ENCODE data around the gene TCF25. TPM values are rescaled to one million over a fixed set of nuclear protein-coding genes. Genes with fewer than 3 reads are reported as not detected.
"Not testable (repeated sequence)": the region's sequence is repeated elsewhere in the genome, so short reads cannot be mapped to it uniquely, and the experiment has no call there.

TCF25 gene
- total RNA-seq, 4 donors from 2014 or later: 79.7 to 124 (median 101) TPM

DNA sequence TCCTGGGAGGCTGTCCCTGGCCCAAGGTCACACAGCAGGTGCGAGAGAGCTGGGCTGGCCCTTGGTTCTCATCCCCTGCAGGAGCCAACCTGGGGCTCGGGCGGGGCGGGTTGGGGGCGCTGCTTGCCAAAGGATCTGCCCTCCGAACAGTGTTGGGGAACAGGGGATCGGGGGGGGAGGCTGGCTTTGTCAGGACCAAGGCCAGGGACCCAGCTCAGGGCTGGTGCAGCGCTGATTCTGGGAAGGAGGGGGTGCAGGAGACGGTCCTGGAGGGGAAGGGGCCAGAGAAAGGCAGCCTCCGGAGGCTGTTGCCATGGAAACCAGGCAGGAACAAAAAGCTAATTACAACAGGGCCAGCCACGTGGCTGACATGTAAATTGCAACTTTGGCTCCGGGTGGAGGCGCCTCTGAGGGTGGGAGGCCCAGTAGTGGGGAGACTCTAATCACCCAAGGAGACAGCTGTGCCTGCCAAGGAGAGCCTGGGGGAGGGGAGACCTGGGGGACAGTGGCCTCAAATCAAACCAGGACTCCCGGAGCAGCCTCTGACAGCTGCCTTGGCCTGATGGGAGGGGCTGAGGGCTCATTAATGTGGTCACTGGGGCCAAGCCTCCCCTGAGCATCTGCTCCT is 51.0 kb downstream of the TCF25 start:
- TF ChIP-seq POLR2A (IDR thresholded peaks at IDR 0.05): no peak
- no peaks in the 10 kb centered on the region for H3K36me3 ChIP-seq
- H3K4me1 ChIP-seq: peaks cover 42 to 66% (median 47%) of the 10 kb centered on the region in 3 donors
- peaks cover 0 to 93% (median 4%) of the 10 kb centered on the region in 4 donors for H3K27me3 ChIP-seq
- intact Hi-C loops (cut with DNase I): no loop called here
- peak overlapping the region in 2 of 4 donors; percentile 56 to 80 for H3K4me3 ChIP-seq
- no peak for DNase-seq
- no peaks in the 10 kb centered on the region for H3K9me3 ChIP-seq
- H3K27ac ChIP-seq: no peak overlapping the region
- whole genome bisulfite sequencing, 2 donors: 3 to 7% methylated on average over 9 to 11 of the region's 14 CpGs

DNA sequence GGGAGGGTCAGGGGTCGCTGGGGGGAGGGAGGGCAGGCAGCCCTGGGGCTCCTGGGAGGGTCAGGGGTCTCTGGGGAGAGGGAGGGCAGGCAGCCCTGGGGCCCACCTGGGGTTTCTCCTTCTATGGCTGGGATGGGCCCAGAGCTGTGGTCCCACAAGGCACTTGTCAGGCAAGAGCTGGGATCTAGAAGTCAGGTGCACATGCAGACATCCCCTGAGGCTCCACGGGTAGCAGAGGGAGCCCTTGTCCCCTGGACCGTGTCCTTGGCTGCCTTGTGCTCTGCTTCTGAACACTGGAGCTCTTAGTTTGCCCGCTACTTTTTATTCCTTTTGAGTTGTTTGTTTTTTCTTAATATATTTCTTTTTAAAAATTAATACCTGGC is 51.5 kb downstream of the TCF25 start:
- Histone ChIP-seq H3K4me3 (no peak overlapping the region), H3K36me3 (no peaks in the 10 kb centered on the region), H3K9me3 (no peaks in the 10 kb centered on the region), H3K27ac (no peak overlapping the region), H3K27me3 (peaks cover 0 to 88% (median 4%) of the 10 kb centered on the region in 4 donors), H3K4me1 (peaks cover 42 to 64% (median 47%) of the 10 kb centered on the region in 3 donors)
- TF ChIP-seq POLR2A (IDR thresholded peaks at IDR 0.05): no peak
- TF ChIP-seq, protein P1, sequence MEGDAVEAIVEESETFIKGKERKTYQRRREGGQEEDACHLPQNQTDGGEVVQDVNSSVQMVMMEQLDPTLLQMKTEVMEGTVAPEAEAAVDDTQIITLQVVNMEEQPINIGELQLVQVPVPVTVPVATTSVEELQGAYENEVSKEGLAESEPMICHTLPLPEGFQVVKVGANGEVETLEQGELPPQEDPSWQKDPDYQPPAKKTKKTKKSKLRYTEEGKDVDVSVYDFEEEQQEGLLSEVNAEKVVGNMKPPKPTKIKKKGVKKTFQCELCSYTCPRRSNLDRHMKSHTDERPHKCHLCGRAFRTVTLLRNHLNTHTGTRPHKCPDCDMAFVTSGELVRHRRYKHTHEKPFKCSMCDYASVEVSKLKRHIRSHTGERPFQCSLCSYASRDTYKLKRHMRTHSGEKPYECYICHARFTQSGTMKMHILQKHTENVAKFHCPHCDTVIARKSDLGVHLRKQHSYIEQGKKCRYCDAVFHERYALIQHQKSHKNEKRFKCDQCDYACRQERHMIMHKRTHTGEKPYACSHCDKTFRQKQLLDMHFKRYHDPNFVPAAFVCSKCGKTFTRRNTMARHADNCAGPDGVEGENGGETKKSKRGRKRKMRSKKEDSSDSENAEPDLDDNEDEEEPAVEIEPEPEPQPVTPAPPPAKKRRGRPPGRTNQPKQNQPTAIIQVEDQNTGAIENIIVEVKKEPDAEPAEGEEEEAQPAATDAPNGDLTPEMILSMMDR (IDR thresholded peaks at IDR 0.05): no peak
- intact Hi-C loops (cut with DNase I): no loop called here
- no peak for DNase-seq
- WGBS, 2 donors: 33 to 39% methylated on average over 3 of the region's 4 CpGs

DNA sequence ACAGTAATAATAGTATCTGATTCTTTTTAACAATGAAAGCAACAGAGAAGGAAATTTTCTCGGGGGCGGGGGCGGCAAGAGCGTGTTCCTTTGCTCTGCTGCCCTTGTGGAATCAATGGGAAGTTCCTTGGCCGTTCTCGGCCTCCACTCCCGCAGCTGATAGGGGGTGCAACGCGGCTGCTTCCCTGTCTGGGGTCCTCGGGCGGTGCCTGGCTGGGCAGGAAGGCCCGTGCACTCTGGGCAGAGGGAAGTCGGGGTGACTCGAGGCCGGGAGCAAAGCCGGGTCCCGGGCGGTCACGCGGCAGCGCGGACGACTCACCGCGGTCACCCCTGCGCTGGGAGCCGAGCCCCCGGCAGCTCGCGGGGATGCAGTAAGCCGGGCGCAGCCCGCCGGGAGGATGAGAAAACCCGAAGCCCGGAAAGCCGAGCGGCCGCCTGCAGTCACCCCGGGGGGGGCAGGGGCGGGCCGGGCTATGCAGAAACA is 52.2 kb downstream of the TCF25 start:
- Histone ChIP-seq H3K4me3 (peak overlapping the region; percentile 38 to 66 (median 44)), H3K36me3 (no peaks in the 10 kb centered on the region), H3K27ac (peak overlapping the region in 1 of 4 donors; percentile 13), H3K27me3 (peaks cover 0 to 81% (median 4%) of the 10 kb centered on the region in 4 donors), H3K4me1 (peaks cover 42 to 62% (median 47%) of the 10 kb centered on the region in 3 donors), H3K9me3 (no peaks in the 10 kb centered on the region)
- 0 to 6% methylated on average over 1 to 9 of the region's 42 CpGs for WGBS, 2 donors
- DNase-seq: no peak
- TF ChIP-seq, protein P1 (IDR thresholded peaks at IDR 0.05): peak in 1 of 6 experiments; percentile 4
- no peak for TF ChIP-seq POLR2A (IDR thresholded peaks at IDR 0.05)
- intact Hi-C loops (cut with DNase I): no loop called here

DNA sequence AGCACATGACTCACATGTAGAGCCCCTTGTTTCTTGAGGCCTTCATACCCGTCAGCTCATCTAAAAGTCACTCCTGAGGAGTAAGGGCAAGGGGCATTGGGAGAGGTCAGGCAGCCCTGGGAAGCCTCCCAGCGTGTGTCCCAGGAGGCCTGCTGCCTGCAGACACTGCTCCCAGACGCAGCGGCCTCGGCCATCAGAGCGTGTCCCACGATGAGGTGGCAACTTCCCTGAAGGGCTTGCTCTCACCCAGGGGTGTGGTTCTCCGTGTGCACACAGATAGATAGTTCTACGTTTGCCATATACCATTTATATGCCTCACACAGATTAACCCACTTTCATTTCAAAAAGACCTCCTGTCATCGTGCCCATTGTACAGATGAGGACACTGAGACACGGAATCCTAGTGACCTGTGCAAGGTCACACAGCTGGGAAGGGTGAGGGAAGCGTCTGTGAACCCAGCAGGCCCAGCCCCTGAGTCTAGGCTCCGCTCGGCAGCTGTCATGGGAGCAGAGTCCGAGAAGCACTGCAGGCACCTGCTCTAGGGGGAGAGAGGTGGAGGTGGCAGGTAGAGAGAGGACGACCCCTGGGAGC is 58.0 kb downstream of the TCF25 start:
- intact Hi-C loops (cut with DNase I): no loop called here

DNA sequence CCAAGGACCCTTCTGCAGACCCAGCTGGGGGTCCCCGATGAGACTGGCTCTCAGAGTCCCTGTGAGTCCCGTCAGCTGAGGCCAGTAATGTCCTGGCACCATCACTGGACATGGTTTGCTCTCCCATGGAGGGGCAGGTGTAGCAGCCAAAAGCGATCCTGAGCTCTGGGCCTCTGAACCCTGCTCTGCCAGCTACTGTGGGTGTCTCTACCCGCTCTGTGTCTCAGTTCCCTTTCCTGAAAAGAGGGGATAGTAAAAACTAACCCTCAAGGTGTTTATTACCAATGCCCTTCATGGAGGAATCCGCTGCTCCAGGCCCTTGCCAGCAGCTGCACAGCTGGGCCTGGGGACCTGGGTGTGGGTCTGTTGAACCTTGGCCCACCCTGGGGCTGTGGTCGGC is 58.6 kb downstream of the TCF25 start:
- no peak for DNase-seq
- WGBS, 2 donors: 80 to 100% methylated on average over 1 of the region's 6 CpGs
- Histone ChIP-seq H3K4me3 (no peak overlapping the region), H3K9me3 (no peaks in the 10 kb centered on the region), H3K27ac (no peak overlapping the region), H3K36me3 (no peaks in the 10 kb centered on the region), H3K27me3 (peaks cover 0 to 18% (median 0%) of the 10 kb centered on the region in 4 donors), H3K4me1 (no peaks in the 10 kb centered on the region)
- TF ChIP-seq, protein P1 (IDR thresholded peaks at IDR 0.05): no peak
- TF ChIP-seq POLR2A (IDR thresholded peaks at IDR 0.05): no peak
- intact Hi-C loops (cut with DNase I): no loop called here

More for the DNA sequence above, 58.0 kb downstream of the TCF25 start:
- 85 to 89% methylated on average over 8 to 11 of the region's 16 CpGs for WGBS, 2 donors
- peaks cover 2 to 5% (median 3%) of the 10 kb centered on the region in 3 donors for H3K4me1 ChIP-seq
- H3K36me3 ChIP-seq: no peaks in the 10 kb centered on the region
- no peaks in the 10 kb centered on the region for H3K9me3 ChIP-seq
- DNase-seq: no peak
- no peak for TF ChIP-seq POLR2A (IDR thresholded peaks at IDR 0.05)
- TF ChIP-seq, protein P1 (IDR thresholded peaks at IDR 0.05): no peak
- no peak overlapping the region for H3K27ac ChIP-seq
- H3K4me3 ChIP-seq: no peak overlapping the region
- H3K27me3 ChIP-seq: peaks cover 0 to 23% (median 0%) of the 10 kb centered on the region in 4 donors

DNA sequence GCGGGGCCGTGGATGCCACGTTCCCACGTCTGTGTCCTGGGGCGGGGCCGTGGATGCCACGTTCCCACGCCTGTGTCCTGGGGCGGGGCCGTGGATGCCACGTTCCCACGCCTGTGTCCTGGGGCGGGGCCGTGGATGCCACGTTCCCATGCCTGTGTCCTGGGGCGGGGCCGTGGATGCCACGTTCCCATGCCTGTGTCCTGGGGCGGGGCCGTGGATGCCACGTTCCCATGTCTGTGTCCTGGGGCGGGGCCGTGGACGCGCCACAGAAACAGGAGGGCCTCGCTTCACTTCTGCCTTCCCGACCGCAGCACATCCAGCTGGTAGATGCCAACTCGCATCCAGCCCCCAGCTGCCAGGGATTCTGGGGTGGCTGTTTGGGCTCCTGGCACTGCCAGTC is 60.6 kb downstream of the TCF25 start:
- DNase-seq; H3K27ac ChIP-seq; intact Hi-C loops (cut with DNase I); H3K4me3 ChIP-seq; H3K9me3 ChIP-seq; H3K27me3 ChIP-seq; H3K36me3 ChIP-seq; H3K4me1 ChIP-seq: not testable (repeated sequence)
- WGBS, 2 donors: no CpG with 5 or more reads among the region's 29 CpGs

All from esophagus squamous epithelium (tissue), 5 donors.